Cardiac septum (tissue), 1 donor: ENCODE measurements around the gene PRRG3. TPM values are rescaled to one million over a fixed set of nuclear protein-coding genes. Genes with fewer than 3 reads are reported as not detected.
"Not testable (repeated sequence)": the region's sequence is repeated elsewhere in the genome, so short reads cannot be mapped to it uniquely, and the experiment has no call there.

Experiments
- DNase-seq: peaks from one replicate; pipeline ENCODE4 v3.0.0-alpha.2; 2020; ENCODE audit warnings: low spot score
- intact Hi-C: fragments of 100-400 bp; cut with DNase I; formaldehyde crosslinking; loops from one replicate; pipeline ENCODE4 v1.14.0; 2022
- long read RNA-seq: library from polyadenylated mRNA; unstranded; transcript quantifications from one replicate; pipeline ENCODE4 v2.0.0, GENCODE V29; 2021
- total RNA-seq: library from RNA; stranded (reverse); fragmentation: NEBNext Ultra II Directional; extraction: Animal tissue kit (Norgen Biotek cat#: 25700); gene quantifications from one replicate; pipeline ENCODE4 v1.2.1, GENCODE V29; 2021
- donor health status: DM: no; HTN: no; CAD: no.

The PRRG3 gene
- 1.1 TPM for total RNA-seq
- long read RNA-seq, result 0 reads

DNA sequence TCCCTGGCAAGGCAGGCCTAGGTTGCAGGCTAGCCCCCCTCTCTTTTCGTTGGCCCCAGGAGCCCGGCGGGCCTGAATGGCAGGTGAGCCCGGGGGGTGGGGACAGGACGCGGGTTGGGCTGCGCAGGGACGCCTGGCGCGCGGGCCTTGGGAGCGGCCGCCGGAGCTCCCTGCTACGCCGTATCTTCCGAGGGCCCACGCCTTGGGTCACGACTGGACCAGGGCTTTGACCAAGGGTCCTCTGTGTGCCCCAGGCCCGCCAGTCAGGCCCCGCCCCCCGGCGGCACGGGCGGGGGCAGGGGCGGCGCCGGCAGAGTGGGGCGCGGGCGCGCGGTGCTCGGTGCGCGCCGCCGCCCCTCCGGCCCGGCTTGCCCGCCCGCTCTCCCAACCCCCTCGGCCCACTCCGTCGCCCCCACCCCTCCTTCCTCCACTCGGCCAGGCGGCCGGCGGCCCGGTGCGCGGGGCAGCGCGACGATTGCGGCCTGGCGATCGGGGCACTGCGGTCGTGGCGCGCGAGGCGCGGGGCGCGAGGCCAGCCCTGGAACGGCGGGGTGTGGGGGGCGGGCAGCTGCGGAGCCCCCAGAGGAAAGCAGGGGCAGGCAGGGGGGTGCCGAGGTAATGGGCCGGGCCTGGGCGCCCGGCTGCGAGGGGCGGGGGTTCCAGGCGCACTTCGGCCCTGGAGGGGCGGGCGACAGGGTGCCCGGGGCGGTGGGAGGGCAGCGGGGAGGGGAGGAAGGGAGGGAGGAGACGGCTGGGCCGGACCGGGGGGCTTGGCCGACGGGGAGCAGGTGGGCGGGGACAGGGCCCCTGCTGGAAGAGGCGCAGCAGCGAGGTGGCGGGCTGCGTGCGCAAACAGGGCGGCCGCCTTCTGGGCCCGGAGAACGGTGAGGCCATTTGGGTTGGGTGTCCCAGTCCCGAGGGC is at the start of gene PRRG3:
Gene PRRG3 (plus strand): TSS at position 798 of the 922 bp plus-strand sequence. CDS start 3,357 bp downstream, outside the sequence.
- intact Hi-C loops, result no loop called here
- no peak for DNase-seq

- intact Hi-C loops, result no loop called here
- DNase-seq, result no peak
Measured at GRCh38 chrX:151675121-151675746, 20.0 kb upstream of the PRRG3 start.

DNA sequence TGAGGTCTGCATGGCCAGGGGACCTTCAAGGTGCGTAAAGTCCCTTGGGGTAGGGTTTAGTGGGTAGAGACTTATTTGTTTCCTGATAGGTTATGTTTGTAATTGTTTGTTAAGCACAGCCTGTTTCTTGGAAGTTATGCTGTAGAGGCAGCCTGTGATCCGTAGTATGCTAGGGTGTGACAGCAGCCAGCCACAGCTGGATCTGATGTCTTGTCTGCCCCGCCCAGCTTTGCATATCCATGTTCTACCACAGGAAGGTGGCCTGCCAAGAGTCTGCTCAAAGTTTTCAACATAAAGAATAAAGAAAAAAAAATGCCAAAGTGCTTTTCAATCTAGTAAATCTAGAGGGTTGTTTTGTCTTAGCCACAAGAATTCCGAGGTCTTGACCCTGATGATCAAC is 19.1 kb upstream of the PRRG3 start:
- intact Hi-C loops, result no loop called here
- no peak for DNase-seq

DNA sequence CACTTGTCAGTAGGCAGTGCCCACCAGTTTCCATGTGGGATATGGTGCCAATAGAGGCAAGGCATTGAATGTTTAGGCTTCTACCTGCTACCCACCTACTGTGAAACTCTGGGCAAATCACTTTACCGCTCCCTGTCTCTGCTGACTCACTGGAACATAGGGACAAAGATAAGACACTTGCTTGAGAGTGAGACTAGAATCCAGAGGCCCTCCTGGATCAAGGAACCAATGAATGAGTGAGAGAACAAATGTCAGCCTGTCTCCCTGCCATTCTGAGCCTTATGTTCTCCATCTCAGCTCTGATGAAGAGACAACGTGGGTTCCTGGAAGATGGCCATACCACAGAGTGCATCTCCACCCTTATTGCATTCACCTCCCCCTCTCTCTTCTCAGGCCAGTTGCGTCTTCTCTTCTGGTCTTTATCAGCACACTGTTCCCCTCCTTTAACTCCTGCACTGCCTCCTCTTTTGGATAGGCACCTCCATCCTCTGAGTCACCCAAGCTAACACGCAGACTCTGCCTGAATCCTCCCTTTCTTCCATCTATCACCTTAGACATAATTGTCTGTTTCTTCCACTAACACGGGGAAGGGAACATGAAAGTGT is 15.4 kb upstream of the PRRG3 start:
- intact Hi-C loops, result loop anchor here (2.0 kb wide), 1 partner anchor 529 kb away; no protein-coding TSS in a partner anchor
- no peak for DNase-seq

DNA sequence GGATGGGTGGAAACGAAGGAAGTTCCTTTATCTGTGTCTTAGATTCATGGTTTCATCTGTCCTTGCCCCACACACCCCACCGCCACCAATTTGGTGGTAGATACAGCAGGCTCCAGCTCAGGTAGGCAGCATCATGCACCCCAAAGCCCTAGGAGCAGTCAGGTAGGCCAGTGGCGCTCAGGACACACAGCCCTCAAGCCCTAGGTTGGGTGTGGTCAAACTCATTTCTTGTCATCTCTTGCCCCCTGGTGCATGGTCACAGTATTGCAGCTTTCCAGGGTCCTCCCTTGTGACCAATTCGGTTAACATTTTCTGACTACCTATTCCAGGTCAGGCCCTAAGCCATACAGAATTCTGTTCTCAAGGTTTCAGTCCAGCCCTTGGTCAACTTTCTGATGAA is 14.5 kb upstream of the PRRG3 start:
- no peak for DNase-seq
- intact Hi-C loops, result loop anchor here (2.0 kb wide), 1 partner anchor 530 kb away; no protein-coding TSS in a partner anchor

DNA sequence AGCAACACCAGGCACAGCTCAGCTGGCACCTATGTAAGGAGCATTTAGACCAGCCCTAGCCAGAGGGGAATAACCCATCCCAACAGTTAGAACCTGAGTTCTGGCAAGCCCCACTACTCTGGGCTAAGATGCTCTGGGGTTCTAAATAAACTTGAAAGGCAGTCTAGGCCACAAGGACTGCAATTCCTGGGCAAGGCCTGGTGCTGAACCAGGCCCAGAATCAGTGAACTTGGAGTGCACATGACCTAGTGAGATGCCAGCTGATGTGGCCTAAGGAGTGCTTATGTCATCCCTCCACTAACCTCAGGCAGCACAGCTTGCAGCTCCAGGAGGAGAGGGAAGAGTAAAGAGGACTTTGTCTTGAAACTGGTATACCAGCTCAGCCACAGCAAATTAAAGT is 7.6 kb upstream of the PRRG3 start:
- intact Hi-C loops, result no loop called here
- DNase-seq, result peak; percentile 53

GRCh38 chrX:151688695-151689094 is 6.6 kb upstream of the PRRG3 start:
- DNase-seq, result peak; percentile 17
- intact Hi-C loops, result no loop called here

DNA sequence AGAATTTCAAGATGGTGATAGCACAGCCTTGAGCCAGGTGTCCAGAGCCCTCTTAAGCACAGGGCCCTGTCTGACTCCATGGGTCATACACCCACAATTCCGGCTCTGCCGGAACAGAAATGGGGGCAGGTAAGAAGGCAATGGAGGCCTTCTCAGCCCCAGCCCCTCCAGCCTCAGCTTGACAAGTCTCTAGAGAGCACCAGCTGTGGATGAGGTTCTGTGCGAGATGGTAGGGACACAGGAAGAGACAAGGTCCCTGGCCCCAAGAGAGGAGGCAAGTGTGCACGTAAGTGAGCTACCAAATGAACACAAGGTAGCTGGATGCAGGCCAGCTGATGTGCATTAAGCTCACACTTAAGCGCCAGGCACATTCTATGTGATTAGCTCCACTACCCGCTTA is 2.4 kb upstream of the PRRG3 start:
- DNase-seq, result peak; percentile 46
- intact Hi-C loops, result no loop called here

DNA sequence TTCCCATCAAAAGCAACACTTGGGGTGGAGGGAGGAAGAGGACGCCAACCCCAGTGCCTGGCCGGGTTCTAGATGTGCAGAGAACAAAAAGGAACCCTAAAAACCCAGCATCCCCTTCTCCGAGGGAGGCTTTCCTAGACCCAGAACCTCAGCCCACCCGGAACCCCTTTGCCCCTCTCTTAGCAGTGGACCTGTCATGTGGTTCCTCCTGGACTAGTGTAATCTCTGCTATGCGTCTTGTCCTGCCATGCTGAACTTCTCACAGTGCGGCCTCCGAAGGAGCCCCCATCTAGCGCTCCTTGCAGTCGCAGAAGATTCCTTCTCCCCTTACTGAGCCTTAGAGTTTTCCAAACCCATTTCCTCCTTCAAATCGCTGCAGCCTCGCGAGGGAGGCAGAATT is 1.1 kb upstream of the PRRG3 start:
- DNase-seq, result no peak
- intact Hi-C loops, result no loop called here

- intact Hi-C loops, result no loop called here
- DNase-seq, result peak; percentile 73
Measured at GRCh38 chrX:151695583-151696340, 504 bp downstream of the PRRG3 start.

DNA sequence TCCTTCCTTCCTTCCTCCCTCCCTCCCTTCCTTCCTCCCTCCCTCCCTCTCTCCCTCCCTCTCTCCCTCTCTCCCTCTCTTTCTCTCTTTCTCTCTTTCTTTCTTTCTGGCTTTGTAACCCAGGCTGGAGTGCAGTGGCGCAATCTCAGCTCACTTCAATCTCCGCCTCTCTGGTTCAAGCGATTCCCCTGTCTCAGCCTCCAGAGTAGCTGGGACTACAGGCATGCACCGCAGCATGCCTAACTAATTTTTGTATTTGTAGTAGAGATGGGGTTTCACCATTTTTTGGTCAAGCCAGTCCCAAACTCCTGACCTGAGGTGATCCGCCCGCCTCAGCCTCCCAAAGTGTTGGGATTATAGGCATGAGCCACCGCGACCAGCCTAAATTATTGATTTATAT is 1.8 kb downstream of the PRRG3 start:
- DNase-seq, result peak; percentile 24
- intact Hi-C loops, result not testable (repeated sequence)

GRCh38 chrX:151697522-151697921 is 2.3 kb downstream of the PRRG3 start:
- peak; percentile 33 for DNase-seq
- intact Hi-C loops, result no loop called here

GRCh38 chrX:151698485-151698884 is 3.2 kb downstream of the PRRG3 start:
- intact Hi-C loops, result no loop called here
- peak; percentile 39 for DNase-seq

GRCh38 chrX:151699746-151700145 is 4.5 kb downstream of the PRRG3 start:
- intact Hi-C loops, result no loop called here
- peak; percentile 57 for DNase-seq

DNA sequence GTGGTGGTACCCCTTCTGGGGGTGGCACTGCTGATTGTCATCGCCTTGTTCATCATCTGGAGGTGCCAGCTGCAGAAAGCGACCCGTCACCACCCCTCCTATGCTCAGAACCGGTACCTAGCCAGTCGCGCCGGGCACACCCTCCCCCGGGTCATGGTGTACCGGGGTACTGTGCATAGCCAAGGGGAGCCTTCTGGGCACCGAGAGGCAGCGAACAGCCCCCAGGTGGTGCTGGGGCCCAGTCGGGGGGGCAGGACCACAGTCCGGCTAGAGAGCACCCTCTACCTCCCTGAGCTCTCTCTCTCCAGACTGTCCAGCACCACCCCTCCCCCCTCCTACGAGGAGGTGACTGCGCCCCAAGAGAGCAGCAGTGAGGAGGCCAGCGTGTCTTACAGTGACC is 5.3 kb downstream of the PRRG3 start:
- DNase-seq, result peak; percentile 29
- intact Hi-C loops, result no loop called here

DNA sequence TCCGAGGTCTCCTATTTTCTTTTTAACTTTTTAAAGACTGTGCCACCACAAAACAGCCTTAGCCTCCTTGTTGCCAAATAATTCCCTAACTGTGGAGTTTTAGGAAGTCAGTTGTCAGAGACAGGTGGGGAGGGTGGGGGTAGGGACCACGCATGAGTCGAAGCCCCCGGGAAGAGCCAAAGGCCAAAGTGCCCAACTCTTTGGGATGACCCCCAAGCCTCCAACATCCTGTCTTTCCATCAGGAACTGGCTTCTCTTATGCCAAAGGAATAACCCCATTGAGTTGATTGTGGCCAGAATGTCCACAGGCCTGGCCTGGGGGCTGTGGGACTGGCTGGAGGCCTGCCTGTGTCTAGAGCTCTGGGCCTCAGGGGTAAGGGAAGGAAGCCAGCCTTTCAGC is 5.8 kb downstream of the PRRG3 start:
- peak; percentile 44 for DNase-seq
- intact Hi-C loops, result no loop called here

DNA sequence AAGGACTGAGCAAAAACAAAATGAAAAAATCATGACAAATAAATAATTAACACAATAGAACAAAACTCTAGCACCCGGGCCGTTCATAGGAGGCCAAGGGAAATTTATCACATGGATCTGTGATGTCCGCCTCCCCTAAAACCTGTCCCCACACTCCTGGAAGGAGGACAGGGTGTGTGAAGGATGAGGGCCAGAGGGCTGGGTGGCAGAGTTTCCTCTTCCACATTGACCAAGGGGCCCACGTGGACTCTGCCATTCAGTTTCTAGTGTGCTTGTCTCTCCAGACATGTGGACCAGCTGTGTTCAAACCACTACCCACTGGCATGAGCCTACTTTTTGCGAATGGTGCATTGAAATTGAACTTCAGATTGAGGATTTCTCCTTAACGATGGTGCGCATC is 6.3 kb downstream of the PRRG3 start:
- intact Hi-C loops, result no loop called here
- peak; percentile 19 for DNase-seq

DNA sequence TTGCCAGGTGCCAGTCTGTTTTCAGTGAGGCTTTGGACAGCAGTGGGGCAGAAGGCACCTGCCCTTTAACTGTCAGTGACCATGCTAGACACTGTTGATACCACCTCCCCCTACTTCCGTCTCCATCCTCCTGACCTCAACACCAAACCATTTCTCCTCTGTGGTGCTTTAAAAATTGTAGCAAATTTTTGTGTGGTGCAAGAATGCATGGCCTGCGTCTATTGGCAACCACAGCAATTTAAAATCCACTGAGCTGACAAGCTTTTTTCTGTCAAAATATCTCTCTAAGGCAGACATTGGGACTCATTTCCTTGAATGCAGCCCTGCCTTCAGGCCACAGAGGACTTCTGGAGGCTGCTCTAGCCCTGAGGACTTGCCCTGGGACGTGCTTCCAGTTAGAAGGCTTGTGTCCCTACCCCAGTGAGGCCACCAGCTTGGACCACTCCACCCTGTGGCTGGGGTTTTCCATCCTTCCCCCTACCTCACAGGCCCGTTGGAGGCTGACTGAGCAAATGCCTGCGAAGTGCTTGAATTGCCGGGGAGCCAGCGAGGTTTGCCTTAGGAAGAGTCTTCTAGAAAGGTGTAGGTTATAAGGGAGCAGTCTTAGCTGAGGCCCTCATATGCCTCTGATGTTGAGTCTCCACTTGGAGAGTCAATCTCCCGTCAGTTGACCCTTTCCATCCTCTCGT is 6.9 kb downstream of the PRRG3 start:
- intact Hi-C loops, result no loop called here
- DNase-seq, result peak; percentile 41

DNA sequence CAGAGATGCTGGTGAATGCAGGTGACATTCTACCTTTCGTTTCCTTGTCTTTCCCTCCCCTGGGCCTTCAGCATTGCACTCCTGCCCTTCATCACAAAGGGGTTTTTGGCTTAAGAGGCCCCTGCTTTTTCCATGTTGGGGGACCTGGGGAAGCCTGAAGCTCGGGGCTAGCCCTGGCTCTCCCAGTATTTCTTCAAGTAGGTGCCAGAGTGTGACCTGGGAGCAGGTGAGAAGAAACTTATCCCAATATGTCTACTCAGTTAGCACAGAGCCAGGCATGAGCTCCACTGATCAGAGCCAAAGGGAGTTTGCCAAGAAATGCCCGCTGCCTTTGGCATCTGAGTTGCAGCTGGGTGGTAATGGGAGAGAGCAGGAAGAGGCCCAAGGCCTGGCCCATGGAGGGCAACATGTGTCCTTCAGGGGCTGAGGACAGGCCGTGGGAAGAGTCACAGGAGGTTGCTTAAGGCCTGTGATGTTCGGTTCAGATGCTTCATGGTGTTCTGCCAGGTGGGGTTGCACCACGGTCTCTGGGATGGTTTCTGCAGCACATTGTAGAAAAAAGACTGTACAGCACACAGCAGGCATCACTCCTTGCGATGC is 7.6 kb downstream of the PRRG3 start:
- intact Hi-C loops, result no loop called here
- DNase-seq, result peak; percentile 66
